ENCODE measurements around the gene FAM200B.
"Not testable (repeated sequence)": the region's sequence is repeated elsewhere in the genome, so short reads cannot be mapped to it uniquely, and the experiment has no call there.

The FAM200B gene

GRCh38 chr4:15695729-15696128 is 14.1 kb downstream of the FAM200B start:
- DNase-seq (ENCODE audit: low read depth in 2 of 2, low spot score in 1 of 2) = no peak

GRCh38 chr4:15696866-15697265 is 15.2 kb downstream of the FAM200B start:
- DNase-seq (ENCODE audit: low read depth in 2 of 2, low spot score in 1 of 2) = no peak

- no peak for DNase-seq (ENCODE audit: low read depth in 2 of 2, low spot score in 1 of 2)
Observed at GRCh38 chr4:15702941-15703403, 21.3 kb downstream of the FAM200B start, which contains the start of gene BST1. TSS of gene BST1 (plus strand) at chr4:15703065. CDS start at chr4:15703145, 80 bp downstream.

- DNase-seq (ENCODE audit: low read depth in 2 of 2, low spot score in 1 of 2) = no peak
Observed at GRCh38 chr4:15703439-15703838, 21.8 kb downstream of the FAM200B start.

GRCh38 chr4:15704129-15704528 is 22.5 kb downstream of the FAM200B start:
- no peak for DNase-seq (ENCODE audit: low read depth in 2 of 2, low spot score in 1 of 2)

- DNase-seq (ENCODE audit: low read depth in 2 of 2, low spot score in 1 of 2) = no peak
Observed at GRCh38 chr4:15706646-15707362, 25.2 kb downstream of the FAM200B start.

GRCh38 chr4:15707363-15707715 is 25.7 kb downstream of the FAM200B start:
- no peak for DNase-seq (ENCODE audit: low read depth in 2 of 2, low spot score in 1 of 2)

GRCh38 chr4:15711762-15712161 is 30.1 kb downstream of the FAM200B start:
- no peak for DNase-seq (ENCODE audit: low read depth in 2 of 2, low spot score in 1 of 2)

- no peak for DNase-seq (ENCODE audit: low read depth in 2 of 2, low spot score in 1 of 2)
Observed at GRCh38 chr4:15712214-15712613, 30.6 kb downstream of the FAM200B start.

- no peak for DNase-seq (ENCODE audit: low read depth in 2 of 2, low spot score in 1 of 2)
Observed at GRCh38 chr4:15714141-15714540, 32.5 kb downstream of the FAM200B start.

GRCh38 chr4:15714646-15715435 is 33.2 kb downstream of the FAM200B start:
- no peak for DNase-seq (ENCODE audit: low read depth in 2 of 2, low spot score in 1 of 2)

GRCh38 chr4:15716115-15716514 is 34.5 kb downstream of the FAM200B start:
- no peak for DNase-seq (ENCODE audit: low read depth in 2 of 2, low spot score in 1 of 2)

GRCh38 chr4:15717086-15717485 is 35.5 kb downstream of the FAM200B start:
- no peak for DNase-seq (ENCODE audit: low read depth in 2 of 2, low spot score in 1 of 2)

- DNase-seq (ENCODE audit: low read depth in 2 of 2, low spot score in 1 of 2) = no peak
Observed at GRCh38 chr4:15717657-15718416, 36.2 kb downstream of the FAM200B start.

GRCh38 chr4:15718465-15718864 is 36.8 kb downstream of the FAM200B start:
- no peak for DNase-seq (ENCODE audit: low read depth in 2 of 2, low spot score in 1 of 2)

GRCh38 chr4:15718959-15719358 is 37.3 kb downstream of the FAM200B start:
- no peak for DNase-seq (ENCODE audit: low read depth in 2 of 2, low spot score in 1 of 2)

GRCh38 chr4:15719506-15719905 is 37.9 kb downstream of the FAM200B start:
- no peak for DNase-seq (ENCODE audit: low read depth in 2 of 2, low spot score in 1 of 2)

GRCh38 chr4:15720851-15721250 is 39.2 kb downstream of the FAM200B start:
- no peak for DNase-seq (ENCODE audit: low read depth in 2 of 2, low spot score in 1 of 2)

- DNase-seq (ENCODE audit: low read depth in 2 of 2, low spot score in 1 of 2) = no peak
Observed at GRCh38 chr4:15725608-15726007, 44.0 kb downstream of the FAM200B start.

- DNase-seq (ENCODE audit: low read depth in 2 of 2, low spot score in 1 of 2) = peak in 1 of 2 donors; percentile 4
Observed at GRCh38 chr4:15729910-15730533, 48.4 kb downstream of the FAM200B start.

- not testable (repeated sequence) for DNase-seq (ENCODE audit: low read depth in 2 of 2, low spot score in 1 of 2)
Observed at GRCh38 chr4:15733061-15733460, 51.4 kb downstream of the FAM200B start.
